ENCODE data around the gene SPAG4. TPM values are rescaled to one million over a fixed set of nuclear protein-coding genes. Genes with fewer than 3 reads are reported as not detected.

SPAG4 gene
- polyA plus RNA-seq, 4 donors = 2.0 to 6.2 (median 2.5) TPM

- DNase-seq (ENCODE audit: low read depth in 4 of 4, low spot score in 3 of 4) = no peak
These were observed 16.5 kb upstream of the SPAG4 start for GRCh38 chr20:35598899-35599775.

GRCh38 chr20:35599776-35600120 is 15.9 kb upstream of the SPAG4 start:
- no peak for DNase-seq (ENCODE audit: low read depth in 4 of 4, low spot score in 3 of 4)

GRCh38 chr20:35600176-35600992 is 15.2 kb upstream of the SPAG4 start:
- DNase-seq (ENCODE audit: low read depth in 4 of 4, low spot score in 3 of 4) = no peak

GRCh38 chr20:35600993-35601973 is 14.3 kb upstream of the SPAG4 start:
- DNase-seq (ENCODE audit: low read depth in 4 of 4, low spot score in 3 of 4) = peak in 1 of 4 donors; percentile 54

- DNase-seq (ENCODE audit: low read depth in 4 of 4, low spot score in 3 of 4) = no peak
These were observed 13.6 kb upstream of the SPAG4 start for GRCh38 chr20:35601990-35602389.

GRCh38 chr20:35602851-35603495 is 12.7 kb upstream of the SPAG4 start:
- no peak for DNase-seq (ENCODE audit: low read depth in 4 of 4, low spot score in 3 of 4)

- DNase-seq (ENCODE audit: low read depth in 4 of 4, low spot score in 3 of 4) = no peak
These were observed 11.8 kb upstream of the SPAG4 start for GRCh38 chr20:35603695-35604448.

GRCh38 chr20:35604449-35604747 is 11.2 kb upstream of the SPAG4 start:
- DNase-seq (ENCODE audit: low read depth in 4 of 4, low spot score in 3 of 4) = no peak

GRCh38 chr20:35606127-35606526 is 9.5 kb upstream of the SPAG4 start:
- DNase-seq (ENCODE audit: low read depth in 4 of 4, low spot score in 3 of 4) = no peak

GRCh38 chr20:35607003-35607735 is 8.5 kb upstream of the SPAG4 start:
- DNase-seq (ENCODE audit: low read depth in 4 of 4, low spot score in 3 of 4) = no peak

GRCh38 chr20:35610833-35611427 is 4.7 kb upstream of the SPAG4 start:
- no peak for DNase-seq (ENCODE audit: low read depth in 4 of 4, low spot score in 3 of 4)

- no peak for DNase-seq (ENCODE audit: low read depth in 4 of 4, low spot score in 3 of 4)
These were observed 4.1 kb upstream of the SPAG4 start for GRCh38 chr20:35611482-35611881.

- DNase-seq (ENCODE audit: low read depth in 4 of 4, low spot score in 3 of 4) = peak in 2 of 4 donors; percentile 93 to 95
These were observed 1.1 kb downstream of the SPAG4 start for GRCh38 chr20:35616465-35617396.

GRCh38 chr20:35617397-35618262 is 2.0 kb downstream of the SPAG4 start:
- DNase-seq (ENCODE audit: low read depth in 4 of 4, low spot score in 3 of 4) = no peak

GRCh38 chr20:35618263-35619131 is 2.9 kb downstream of the SPAG4 start:
- DNase-seq (ENCODE audit: low read depth in 4 of 4, low spot score in 3 of 4) = no peak
